Measurements from ENCODE around the gene ARMS2.

Gene ARMS2

GRCh38 chr10:122498521-122498920 is 44.1 kb downstream of the ARMS2 start:
- TF ChIP-seq, protein P1, sequence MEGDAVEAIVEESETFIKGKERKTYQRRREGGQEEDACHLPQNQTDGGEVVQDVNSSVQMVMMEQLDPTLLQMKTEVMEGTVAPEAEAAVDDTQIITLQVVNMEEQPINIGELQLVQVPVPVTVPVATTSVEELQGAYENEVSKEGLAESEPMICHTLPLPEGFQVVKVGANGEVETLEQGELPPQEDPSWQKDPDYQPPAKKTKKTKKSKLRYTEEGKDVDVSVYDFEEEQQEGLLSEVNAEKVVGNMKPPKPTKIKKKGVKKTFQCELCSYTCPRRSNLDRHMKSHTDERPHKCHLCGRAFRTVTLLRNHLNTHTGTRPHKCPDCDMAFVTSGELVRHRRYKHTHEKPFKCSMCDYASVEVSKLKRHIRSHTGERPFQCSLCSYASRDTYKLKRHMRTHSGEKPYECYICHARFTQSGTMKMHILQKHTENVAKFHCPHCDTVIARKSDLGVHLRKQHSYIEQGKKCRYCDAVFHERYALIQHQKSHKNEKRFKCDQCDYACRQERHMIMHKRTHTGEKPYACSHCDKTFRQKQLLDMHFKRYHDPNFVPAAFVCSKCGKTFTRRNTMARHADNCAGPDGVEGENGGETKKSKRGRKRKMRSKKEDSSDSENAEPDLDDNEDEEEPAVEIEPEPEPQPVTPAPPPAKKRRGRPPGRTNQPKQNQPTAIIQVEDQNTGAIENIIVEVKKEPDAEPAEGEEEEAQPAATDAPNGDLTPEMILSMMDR (IDR thresholded peaks at IDR 0.05; ENCODE audit: low read depth, low read length) = no peak
- Histone ChIP-seq H3K4me3 (ENCODE audit: low read depth, low read length) (no peak overlapping the region), H3K9me3 (ENCODE audit: severe bottlenecking) (no peaks in the 10 kb centered on the region), H3K27me3 (ENCODE audit: insufficient read depth, low read depth, severe bottlenecking) (no peaks in the 10 kb centered on the region), H3K36me3 (no peaks in the 10 kb centered on the region), H3K27ac (no peak overlapping the region)
- no peak for DNase-seq

- Histone ChIP-seq H3K4me3 (ENCODE audit: low read depth, low read length) (no peak overlapping the region), H3K9me3 (ENCODE audit: severe bottlenecking) (no peaks in the 10 kb centered on the region), H3K36me3 (no peaks in the 10 kb centered on the region), H3K27ac (no peak overlapping the region), H3K27me3 (ENCODE audit: insufficient read depth, low read depth, severe bottlenecking) (no peaks in the 10 kb centered on the region)
- no peak for DNase-seq
- TF ChIP-seq, protein P1 (IDR thresholded peaks at IDR 0.05; ENCODE audit: low read depth, low read length) = no peak
Measured at GRCh38 chr10:122499012-122499411, 44.6 kb downstream of the ARMS2 start.

- TF ChIP-seq, protein P1 (IDR thresholded peaks at IDR 0.05; ENCODE audit: low read depth, low read length) = no peak
- Histone ChIP-seq H3K9me3 (ENCODE audit: severe bottlenecking) (no peaks in the 10 kb centered on the region), H3K27me3 (ENCODE audit: insufficient read depth, low read depth, severe bottlenecking) (no peaks in the 10 kb centered on the region), H3K36me3 (no peaks in the 10 kb centered on the region), H3K4me3 (ENCODE audit: low read depth, low read length) (no peak overlapping the region), H3K27ac (no peak overlapping the region)
- DNase-seq = no peak
Measured at GRCh38 chr10:122499491-122499941, 45.1 kb downstream of the ARMS2 start.

GRCh38 chr10:122500194-122500593 is 45.7 kb downstream of the ARMS2 start:
- no peak overlapping the region for H3K27ac ChIP-seq
- no peaks in the 10 kb centered on the region for H3K36me3 ChIP-seq
- no peaks in the 10 kb centered on the region for H3K9me3 ChIP-seq (ENCODE audit: severe bottlenecking)
- H3K4me3 ChIP-seq (ENCODE audit: low read depth, low read length) = no peak overlapping the region
- H3K27me3 ChIP-seq (ENCODE audit: insufficient read depth, low read depth, severe bottlenecking) = no peaks in the 10 kb centered on the region
- DNase-seq = no peak
- TF ChIP-seq, protein P1 (IDR thresholded peaks at IDR 0.05; ENCODE audit: low read depth, low read length) = no peak

DNA sequence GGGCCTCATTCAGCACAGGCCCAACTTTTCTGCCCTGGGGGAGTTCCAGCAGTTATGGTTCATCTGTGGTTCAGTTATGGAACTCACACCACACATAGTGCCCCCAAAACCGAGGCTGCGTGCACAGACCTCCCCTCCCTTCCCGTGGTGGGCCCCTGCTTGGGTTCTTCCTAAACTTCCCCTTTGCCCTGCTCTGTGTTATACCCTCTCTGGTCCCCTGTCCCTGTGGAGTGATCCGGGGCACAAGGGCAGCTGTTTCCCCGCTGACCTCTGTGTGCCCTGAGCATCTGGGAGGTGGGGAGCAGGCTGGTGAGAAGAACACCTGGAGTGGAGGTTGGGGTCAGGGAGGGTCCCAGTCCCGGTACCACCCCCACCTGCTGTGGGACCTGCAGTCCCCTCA is 46.3 kb downstream of the ARMS2 start:
- no peak for DNase-seq
- Histone ChIP-seq H3K36me3 (no peaks in the 10 kb centered on the region), H3K4me3 (ENCODE audit: low read depth, low read length) (no peak overlapping the region), H3K27ac (no peak overlapping the region), H3K27me3 (ENCODE audit: insufficient read depth, low read depth, severe bottlenecking) (no peaks in the 10 kb centered on the region), H3K9me3 (ENCODE audit: severe bottlenecking) (no peaks in the 10 kb centered on the region)
- TF ChIP-seq, protein P1 (IDR thresholded peaks at IDR 0.05; ENCODE audit: low read depth, low read length) = no peak

GRCh38 chr10:122503012-122503411 is 48.6 kb downstream of the ARMS2 start:
- TF ChIP-seq, protein P1 (IDR thresholded peaks at IDR 0.05; ENCODE audit: low read depth, low read length) = no peak
- Histone ChIP-seq H3K36me3 (no peaks in the 10 kb centered on the region), H3K27me3 (ENCODE audit: insufficient read depth, low read depth, severe bottlenecking) (no peaks in the 10 kb centered on the region), H3K9me3 (ENCODE audit: severe bottlenecking) (no peaks in the 10 kb centered on the region), H3K27ac (no peak overlapping the region), H3K4me3 (ENCODE audit: low read depth, low read length) (no peak overlapping the region)
- no peak for DNase-seq
